HEK293 (cell line): ENCODE results near the gene DPEP1.

Experiments used
- CTCF ChIP-seq: fragments of 450-650 bp; formaldehyde crosslinking; IDR thresholded peaks from 2 replicates; pipeline ENCODE4 v1.5.1; 2016; ENCODE audit warnings: missing biosample characterization, missing genetic modification characterization
- SETDB1 ChIP-seq: IDR thresholded peaks from one replicate; pipeline ENCODE4 v1.6.1; 2017; ENCODE audit warnings: mild to moderate bottlenecking, low read length, moderate library complexity, mixed read lengths; ENCODE audit not compliant: insufficient read length
- SP2 ChIP-seq: fragments of 450-650 bp; formaldehyde crosslinking; IDR thresholded peaks from 2 replicates; pipeline ENCODE4 v1.5.1; 2016; ENCODE audit warnings: missing biosample characterization, missing genetic modification characterization
- ZNF274 ChIP-seq, 2 experiments: fragments of 200-500 bp in 1 of 2; fragments of 450-650 bp in 1 of 2; sonication (Bioruptor generic) in 1 of 2; formaldehyde crosslinking in 1 of 2; IDR thresholded peaks; 2 replicates each; pipeline versions ENCODE4 v1.5.1 to v1.6.1; 2014 to 2016; ENCODE audit warnings: borderline replicate concordance in 1 of 2, inconsistent platforms in 1 of 2, low read length in 1 of 2, missing biosample characterization in 1 of 2, missing genetic modification characterization in 1 of 2
- ZNF544 ChIP-seq: fragments of 450-650 bp; formaldehyde crosslinking; IDR thresholded peaks from 2 replicates; pipeline ENCODE4 v1.5.0; 2017; ENCODE audit warnings: missing biosample characterization, missing genetic modification characterization
- ZNF777 ChIP-seq: fragments of 450-650 bp; formaldehyde crosslinking; IDR thresholded peaks from 2 replicates; pipeline ENCODE4 v1.5.1; 2017; ENCODE audit warnings: missing biosample characterization, missing genetic modification characterization, borderline replicate concordance

GRCh38 chr16:89596061-89596689 lies 17.3 kb upstream of the DPEP1 start:
- TF ChIP-seq ZNF274 (IDR thresholded peaks at IDR 0.05; ENCODE audit: low read length) (no peak), ZNF274 (tag by site-specific recombination; IDR thresholded peaks at IDR 0.05; ENCODE audit: borderline replicate concordance) (no peak), SETDB1 (no peak), ZNF777 (tag by site-specific recombination) (no peak), CTCF (no peak), ZNF544 (tag by site-specific recombination) (no peak), SP2 (tag by site-specific recombination) (no peak)
